Panc1 (cell line): ENCODE data around the gene CD300A. TPM values are rescaled to one million over a fixed set of nuclear protein-coding genes. Genes with fewer than 3 reads are reported as not detected.

ENCODE experiments used
- ATAC-seq: fragments of 200-7000 bp; cut with Tn5 transposase; 2 replicates; pipeline ENCODE4 v1.9.1; 2020; ENCODE audit warnings: mild to moderate bottlenecking, moderate library complexity
- BruUV-seq: library from RNA; stranded (reverse); fragments of 400-500 nt; replicated peaks from 2 replicates; lab custom pipeline; 2021; lab: Mats Ljungman, UMichigan
- CTCF ChIA-PET: fragments of 300-600 bp; sonication (Branson Sonifier 250); formaldehyde crosslinking; loops from one replicate; lab custom pipeline; 2022; ENCODE audit warnings: antibody characterized with exemption; lab: Charles Lee
- POLR2A ChIA-PET: fragments of 300-600 bp; sonication (Branson Sonifier 250); formaldehyde crosslinking; loops from one replicate; lab custom pipeline; 2022; ENCODE audit warnings: antibody characterized with exemption; lab: Charles Lee
- DNase-seq: peaks from one replicate; pipeline ENCODE4 v3.0.0-alpha.2; 2010; ENCODE audit warnings: low read depth, low spot score
- H3K27ac ChIP-seq: 2 replicates; pipeline ENCODE4 v1.5.1; 2011; ENCODE audit warnings: mild to moderate bottlenecking, low read length, inconsistent platforms
- H3K27me3 ChIP-seq: fragments of 200-500 bp; sonication (Bioruptor generic); 2 replicates; pipeline ENCODE4 v1.6.0; 2014; ENCODE audit warnings: low read length, inconsistent platforms; ENCODE audit not compliant: control insufficient read depth, insufficient read depth
- H3K36me3 ChIP-seq: fragments of 200-500 bp; sonication (Bioruptor generic); 2 replicates; pipeline ENCODE4 v1.5.1; 2014; ENCODE audit warnings: inconsistent platforms, mild to moderate bottlenecking, low read length, moderate library complexity; ENCODE audit not compliant: control insufficient read depth, insufficient read depth
- H3K4me1 ChIP-seq: 2 replicates; pipeline ENCODE4 v1.5.1; 2011; ENCODE audit warnings: inconsistent platforms, mild to moderate bottlenecking, low read length, moderate library complexity; ENCODE audit not compliant: control insufficient read depth, insufficient read depth
- H3K4me3 ChIP-seq, 2 experiments: 2 replicates each; pipeline ENCODE4 v1.5.1; 2011 to 2012; ENCODE audit warnings: low read depth in 2 of 2, low read length in 2 of 2, mild to moderate bottlenecking in 2 of 2, inconsistent platforms in 1 of 2, moderate library complexity in 1 of 2
- H3K9me3 ChIP-seq: fragments of 200-500 bp; sonication (Bioruptor generic); 2 replicates; pipeline ENCODE4 v1.5.1; 2014; ENCODE audit warnings: low read depth, mild to moderate bottlenecking, inconsistent platforms, low read length, moderate library complexity; ENCODE audit not compliant: control insufficient read depth, insufficient read depth
- CTCF ChIP-seq: fragments of 450-650 bp; IDR thresholded peaks from 2 replicates; pipeline ENCODE4 v1.5.1; 2017; ENCODE audit warnings: mild to moderate bottlenecking
- POLR2AphosphoS5 ChIP-seq: IDR thresholded peaks from 2 replicates; pipeline ENCODE4 v1.6.1; 2012; ENCODE audit warnings: mild to moderate bottlenecking, low read depth, low read length, moderate library complexity
- SIN3A ChIP-seq: IDR thresholded peaks from 2 replicates; pipeline ENCODE4 v1.6.1; 2012; ENCODE audit warnings: low read depth, mild to moderate bottlenecking, low read length, moderate library complexity, borderline replicate concordance; ENCODE audit not compliant: insufficient read depth
- TCF7L2 ChIP-seq: IDR thresholded peaks from 2 replicates; pipeline ENCODE4 v1.6.1; 2011; ENCODE audit warnings: mild to moderate bottlenecking, low read depth, low read length, inconsistent platforms
- in situ Hi-C: cut with HindIII; loops from 2 replicates; pipeline ENCODE4 v1.10.0; 2016; ENCODE audit warnings: low sequenced_read_pairs, low pct_unique_long_range_greater_than_20kb
- intact Hi-C: fragments of 100-400 bp; cut with micrococcal nuclease; formaldehyde crosslinking; loops from one replicate; pipeline ENCODE4 v1.10.0; 2022; ENCODE audit not compliant: unreplicated experiment
- total RNA-seq: library from RNA; stranded (reverse); gene quantifications from one replicate; pipeline ENCODE4 v1.2.1, GENCODE V29; 2021; ENCODE audit not compliant: unreplicated experiment
- TF ChIP-seq, protein P1 (sequence below), 2 experiments: IDR thresholded peaks; 2 replicates each; pipeline ENCODE4 v1.6.1; 2011 to 2012; ENCODE audit warnings: low read depth in 2 of 2, control low read depth in 1 of 2, low read length in 1 of 2, mild to moderate bottlenecking in 1 of 2, moderate library complexity in 1 of 2; ENCODE audit not compliant: insufficient read depth in 1 of 2

Gene CD300A
- total RNA-seq, 1 experiment from 2014 or later: 0.21 TPM

DNA sequence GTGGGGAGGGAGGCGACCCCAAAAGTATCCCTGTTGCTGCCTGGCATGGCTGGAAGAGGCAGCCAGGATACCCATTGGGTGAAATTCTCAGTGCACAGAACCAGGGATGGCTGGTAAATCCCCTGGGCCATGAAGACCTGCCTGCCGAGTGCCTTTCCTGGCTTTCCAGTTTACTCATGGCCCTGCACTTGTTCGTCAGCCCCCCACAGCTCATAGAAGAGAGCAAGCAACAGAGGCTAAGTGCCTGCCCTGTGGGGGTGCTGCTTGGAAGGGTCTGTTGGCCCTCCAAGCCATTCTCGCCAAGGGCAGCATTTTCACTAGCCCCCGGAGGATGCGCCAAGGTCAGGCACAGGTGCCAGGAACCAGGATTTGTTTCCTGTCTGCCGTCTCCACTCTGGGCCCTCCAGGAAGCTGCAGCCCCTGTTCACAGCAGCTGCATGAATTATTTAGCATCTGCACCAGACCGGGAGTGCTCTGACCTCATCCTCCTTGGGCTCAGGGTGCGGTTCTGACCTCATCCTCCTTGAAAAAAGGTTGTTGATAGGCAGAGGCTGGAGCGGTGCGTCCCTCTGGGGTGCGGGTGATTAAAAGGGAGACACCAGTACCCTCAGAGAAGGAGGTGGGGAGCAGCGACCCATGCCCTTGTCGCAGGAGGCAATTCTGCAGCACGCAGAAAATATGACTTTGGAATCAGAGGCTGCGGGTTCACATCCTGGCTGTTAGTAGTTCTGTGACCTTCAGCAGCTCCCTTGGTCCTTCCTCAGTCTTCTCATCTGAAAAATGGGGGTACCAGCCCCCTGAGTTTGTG, 14.2 kb upstream of the CD300A start:
- Histone ChIP-seq H3K27me3 (no peaks in the 10 kb centered on the region), H3K36me3 (no peaks in the 10 kb centered on the region), H3K9me3 (no peaks in the 10 kb centered on the region), H3K4me1 (peaks cover 17% of the 10 kb centered on the region), H3K4me3 (no peak overlapping the region), H3K27ac (no peak overlapping the region)
- DNase-seq (no peak), ATAC-seq (no peak)
- POLR2A ChIA-PET: no interaction called here
- no peak for TF ChIP-seq SIN3A
- TF ChIP-seq TCF7L2: no peak
- TF ChIP-seq, protein P1, sequence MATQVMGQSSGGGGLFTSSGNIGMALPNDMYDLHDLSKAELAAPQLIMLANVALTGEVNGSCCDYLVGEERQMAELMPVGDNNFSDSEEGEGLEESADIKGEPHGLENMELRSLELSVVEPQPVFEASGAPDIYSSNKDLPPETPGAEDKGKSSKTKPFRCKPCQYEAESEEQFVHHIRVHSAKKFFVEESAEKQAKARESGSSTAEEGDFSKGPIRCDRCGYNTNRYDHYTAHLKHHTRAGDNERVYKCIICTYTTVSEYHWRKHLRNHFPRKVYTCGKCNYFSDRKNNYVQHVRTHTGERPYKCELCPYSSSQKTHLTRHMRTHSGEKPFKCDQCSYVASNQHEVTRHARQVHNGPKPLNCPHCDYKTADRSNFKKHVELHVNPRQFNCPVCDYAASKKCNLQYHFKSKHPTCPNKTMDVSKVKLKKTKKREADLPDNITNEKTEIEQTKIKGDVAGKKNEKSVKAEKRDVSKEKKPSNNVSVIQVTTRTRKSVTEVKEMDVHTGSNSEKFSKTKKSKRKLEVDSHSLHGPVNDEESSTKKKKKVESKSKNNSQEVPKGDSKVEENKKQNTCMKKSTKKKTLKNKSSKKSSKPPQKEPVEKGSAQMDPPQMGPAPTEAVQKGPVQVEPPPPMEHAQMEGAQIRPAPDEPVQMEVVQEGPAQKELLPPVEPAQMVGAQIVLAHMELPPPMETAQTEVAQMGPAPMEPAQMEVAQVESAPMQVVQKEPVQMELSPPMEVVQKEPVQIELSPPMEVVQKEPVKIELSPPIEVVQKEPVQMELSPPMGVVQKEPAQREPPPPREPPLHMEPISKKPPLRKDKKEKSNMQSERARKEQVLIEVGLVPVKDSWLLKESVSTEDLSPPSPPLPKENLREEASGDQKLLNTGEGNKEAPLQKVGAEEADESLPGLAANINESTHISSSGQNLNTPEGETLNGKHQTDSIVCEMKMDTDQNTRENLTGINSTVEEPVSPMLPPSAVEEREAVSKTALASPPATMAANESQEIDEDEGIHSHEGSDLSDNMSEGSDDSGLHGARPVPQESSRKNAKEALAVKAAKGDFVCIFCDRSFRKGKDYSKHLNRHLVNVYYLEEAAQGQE (IDR thresholded peaks at IDR 0.05; ENCODE audit: insufficient read depth in 1 of 2, low read depth in 2 of 2, low read length in 1 of 2): no peak
- no peak for TF ChIP-seq POLR2AphosphoS5
- TF ChIP-seq CTCF: no peak
- no TSS peak for BruUV-seq
- in situ Hi-C loops: no loop called here
- CTCF ChIA-PET: interaction anchor here (1.8 to 6.4 kb wide), 2 partner anchors 15 to 72 kb away, joined by 8 to 62 read pairs; no protein-coding TSS in a partner anchor
- intact Hi-C loops: no loop called here

DNA sequence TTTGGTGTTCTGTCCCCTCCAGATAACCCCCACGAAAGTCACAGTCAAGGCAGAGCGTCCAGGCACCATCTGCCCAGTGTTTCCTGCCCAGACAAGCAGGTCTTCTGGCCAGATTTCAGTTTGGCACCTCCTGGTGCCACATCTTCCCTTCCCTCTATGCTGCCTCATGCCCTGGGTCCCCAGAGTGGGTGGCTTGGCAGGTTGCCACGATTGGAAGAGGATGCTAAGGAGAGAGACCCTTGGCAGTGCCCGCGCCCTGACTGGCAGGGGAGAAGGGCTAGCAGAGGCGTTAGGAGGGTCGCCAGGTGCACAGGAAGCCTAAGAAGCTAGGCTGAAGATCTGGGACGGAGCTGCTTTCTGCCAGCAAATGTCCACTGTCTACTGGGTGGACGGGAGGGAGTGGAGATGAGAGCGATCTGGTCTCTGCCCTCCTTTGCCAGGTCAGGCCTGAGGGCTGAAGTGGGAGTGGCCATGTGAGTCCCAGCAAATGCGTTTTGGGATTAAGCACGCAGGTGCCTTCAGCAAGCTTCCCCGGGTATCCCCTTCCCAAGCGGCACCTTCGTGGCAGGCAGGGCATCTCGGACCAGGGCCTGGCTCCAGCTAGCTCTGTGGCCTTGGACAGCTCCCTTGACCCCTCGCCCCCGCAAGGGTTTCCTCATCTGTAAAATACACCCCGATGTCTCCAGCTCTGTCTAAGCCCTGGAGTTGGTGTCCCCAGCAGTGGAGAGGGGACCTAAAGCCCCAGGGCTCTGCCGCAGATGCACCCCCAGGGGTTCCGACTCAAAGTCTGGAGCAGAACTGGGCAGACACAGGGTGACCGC, 13.4 kb upstream of the CD300A start:
- H3K27me3 ChIP-seq: 0 out of 2 replicates have a peak, but pooled peaks cover 2% of the 10 kb centered on the region
- ChIA-PET POLR2A (no interaction called here), CTCF (interaction anchor here (1.8 to 6.4 kb wide), 3 partner anchors 15 to 85 kb away, joined by 8 to 62 read pairs (median 12); partner anchors contain the start of gene GPR142)
- H3K4me1 ChIP-seq: peaks cover 17% of the 10 kb centered on the region
- H3K4me3 ChIP-seq: peak overlapping the region; percentile 31 to 56
- no peaks in the 10 kb centered on the region for H3K36me3 ChIP-seq
- in situ Hi-C loops (no loop called here), intact Hi-C loops (no loop called here)
- BruUV-seq: no TSS peak
- H3K27ac ChIP-seq: peak overlapping the region; percentile 32
- DNase-seq (no peak), ATAC-seq (no peak)
- no peak for TF ChIP-seq POLR2AphosphoS5
- no peak for TF ChIP-seq TCF7L2
- TF ChIP-seq, protein P1 (IDR thresholded peaks at IDR 0.05; ENCODE audit: insufficient read depth in 1 of 2, low read depth in 2 of 2, low read length in 1 of 2): no peak
- no peak for TF ChIP-seq CTCF
- TF ChIP-seq SIN3A: no peak
- H3K9me3 ChIP-seq: no peaks in the 10 kb centered on the region
